Fibroblast of skin of left quadriceps (primary cell): ENCODE results near the gene DOCK10.

ENCODE experiments used
- DNase-seq, 2 experiments: peaks; one replicate each; pipeline ENCODE4 v3.0.0-alpha.2; 2013; ENCODE audit warnings: low read depth in 2 of 2

Gene DOCK10

DNA sequence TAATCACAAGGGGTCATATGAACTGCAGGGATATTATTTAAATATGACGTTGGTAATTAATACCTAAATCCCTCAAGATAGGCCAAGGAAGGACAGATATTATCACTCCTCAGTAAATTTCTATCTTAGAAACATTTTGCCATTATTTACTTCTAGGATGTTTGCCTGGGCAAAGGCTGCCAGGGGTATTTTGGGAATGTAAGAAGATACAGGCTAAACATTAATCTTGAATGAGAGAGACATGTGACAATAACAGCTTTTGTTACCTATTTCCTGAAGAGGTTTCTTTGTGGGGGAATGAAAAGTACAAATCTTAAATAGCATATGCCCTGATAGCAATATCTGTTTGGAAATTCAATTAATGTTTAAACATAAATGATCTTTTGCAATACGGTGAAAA is 325.3 kb downstream of the DOCK10 start:
- DNase-seq: no peak

DNA sequence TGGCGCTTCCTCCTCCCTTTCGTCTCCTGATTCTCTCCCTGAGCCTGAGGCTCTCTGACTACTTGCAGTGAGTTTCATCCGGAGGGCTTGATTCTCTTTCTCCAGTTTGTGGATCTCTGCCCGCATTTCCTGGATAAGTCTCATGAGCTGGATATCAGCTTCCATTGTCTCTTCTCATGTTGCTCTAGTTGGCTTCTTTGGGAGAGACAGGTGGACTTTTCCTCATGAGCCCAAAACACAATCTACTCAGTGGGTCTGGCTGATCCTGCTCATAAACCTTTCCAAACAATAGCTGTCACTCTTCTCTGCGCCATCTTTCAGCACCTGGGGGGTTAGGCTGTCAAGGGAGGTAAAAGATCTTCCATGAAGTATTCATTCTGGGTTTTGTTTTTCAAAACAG is 326.1 kb downstream of the DOCK10 start, which contains the start of gene CCDC195:
TSS of gene CCDC195 (minus strand) at position 165 of the 400 bp plus-strand sequence. CDS start at position 165, 0 bp downstream.
- no peak for DNase-seq
